Measurements from ENCODE around the gene PDHA1. TPM values are rescaled to one million over a fixed set of nuclear protein-coding genes. Genes with fewer than 3 reads are reported as not detected.

PDHA1 gene
- total RNA-seq, 4 donors from 2014 or later: 74.2 to 186 (median 117) TPM

GRCh38 chrX:19347916-19348315 lies 4.2 kb downstream of the PDHA1 start:
- WGBS, 2 donors (ENCODE audit: low coverage in 1 of 2): 66 to 74% methylated on average over 3 of the region's 3 CpGs
- ATAC-seq: no peak

DNA sequence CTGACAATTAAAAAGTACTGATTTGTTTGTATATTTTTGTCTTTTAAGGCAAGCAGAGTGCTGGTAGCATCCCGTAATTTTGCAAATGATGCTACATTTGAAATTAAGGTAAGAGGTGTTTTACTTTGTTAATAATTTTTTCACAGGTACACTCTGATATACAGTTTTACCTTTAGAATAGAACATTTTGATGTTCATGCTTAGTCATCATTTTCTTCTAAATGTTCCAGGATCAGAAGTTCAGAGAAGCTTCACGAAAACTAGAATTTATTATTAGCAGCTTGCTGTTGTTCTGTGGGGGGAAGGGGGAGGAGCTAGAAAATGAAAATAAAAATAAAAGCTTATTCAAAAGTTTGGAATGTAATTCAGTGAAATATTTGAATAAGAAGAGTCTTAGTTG lies 5.5 kb downstream of the PDHA1 start:
- ATAC-seq: no peak
- Histone ChIP-seq H3K4me3 (no peak overlapping the region), H3K4me1 (peaks cover 0 to 34% (median 5%) of the 10 kb centered on the region in 3 donors), H3K36me3 (peaks cover 0 to 50% of the 10 kb centered on the region in 2 donors), H3K9me3 (no peaks in the 10 kb centered on the region), H3K27me3 (no peaks in the 10 kb centered on the region), H3K27ac (no peak overlapping the region)
- TF ChIP-seq POLR2A (IDR thresholded peaks at IDR 0.05) (no peak), POLR2AphosphoS5 (IDR thresholded peaks at IDR 0.05) (no peak), EP300 (IDR thresholded peaks at IDR 0.05) (no peak), CTCF (IDR thresholded peaks at IDR 0.05) (no peak)
- WGBS, 2 donors (ENCODE audit: low coverage in 1 of 2): 71 to 79% methylated on average over 2 of the region's 2 CpGs

More at GRCh38 chrX:19347916-19348315, 4.2 kb downstream of the PDHA1 start:
- peaks cover 0 to 38% (median 5%) of the 10 kb centered on the region in 3 donors for H3K4me1 ChIP-seq
- TF ChIP-seq POLR2A (IDR thresholded peaks at IDR 0.05) (no peak), CTCF (IDR thresholded peaks at IDR 0.05) (no peak), POLR2AphosphoS5 (IDR thresholded peaks at IDR 0.05) (no peak), EP300 (IDR thresholded peaks at IDR 0.05) (no peak)
- H3K9me3 ChIP-seq: no peaks in the 10 kb centered on the region
- H3K4me3 ChIP-seq: no peak overlapping the region
- H3K36me3 ChIP-seq: peaks cover 0 to 37% of the 10 kb centered on the region in 2 donors
- no peak overlapping the region for H3K27ac ChIP-seq
- H3K27me3 ChIP-seq: no peaks in the 10 kb centered on the region

GRCh38 chrX:19350941-19351384 lies 7.2 kb downstream of the PDHA1 start:
- WGBS, 2 donors (ENCODE audit: low coverage in 1 of 2): 66 to 68% methylated on average over 7 to 8 of the region's 8 CpGs
- TF ChIP-seq POLR2AphosphoS5 (IDR thresholded peaks at IDR 0.05) (no peak), POLR2A (IDR thresholded peaks at IDR 0.05) (no peak), CTCF (IDR thresholded peaks at IDR 0.05) (no peak), EP300 (IDR thresholded peaks at IDR 0.05) (no peak)
- H3K9me3 ChIP-seq: no peaks in the 10 kb centered on the region
- H3K36me3 ChIP-seq: peaks cover 0 to 67% of the 10 kb centered on the region in 2 donors
- ATAC-seq: no peak
- no peak overlapping the region for H3K4me3 ChIP-seq
- H3K27ac ChIP-seq: no peak overlapping the region
- H3K27me3 ChIP-seq: no peaks in the 10 kb centered on the region
- peaks cover 0 to 20% (median 0%) of the 10 kb centered on the region in 3 donors for H3K4me1 ChIP-seq

- no peak overlapping the region for H3K27ac ChIP-seq
- H3K4me1 ChIP-seq: no peaks in the 10 kb centered on the region
- WGBS, 2 donors (ENCODE audit: low coverage in 1 of 2): 91 to 94% methylated on average over 4 to 6 of the region's 6 CpGs
- TF ChIP-seq CTCF (IDR thresholded peaks at IDR 0.05): no peak
- TF ChIP-seq EP300 (IDR thresholded peaks at IDR 0.05): no peak
- no peak for TF ChIP-seq POLR2AphosphoS5 (IDR thresholded peaks at IDR 0.05)
- TF ChIP-seq POLR2A (IDR thresholded peaks at IDR 0.05): no peak
- no peak overlapping the region for H3K4me3 ChIP-seq
- ATAC-seq: no peak
- peaks cover 0 to 100% of the 10 kb centered on the region in 2 donors for H3K36me3 ChIP-seq
- no peaks in the 10 kb centered on the region for H3K27me3 ChIP-seq
- H3K9me3 ChIP-seq: no peaks in the 10 kb centered on the region
These were observed 10.9 kb downstream of the PDHA1 start for GRCh38 chrX:19354625-19355024.

GRCh38 chrX:19358521-19358920 lies 14.8 kb downstream of the PDHA1 start:
- peaks cover 0 to 94% of the 10 kb centered on the region in 2 donors for H3K36me3 ChIP-seq
- 66% methylated on average over 4 of the region's 7 CpGs; no CpG with 5 or more reads in 1 of the 2 donors for WGBS, 2 donors (ENCODE audit: low coverage in 1 of 2)
- no peak for TF ChIP-seq CTCF (IDR thresholded peaks at IDR 0.05)
- no peak for TF ChIP-seq POLR2A (IDR thresholded peaks at IDR 0.05)
- no peak for TF ChIP-seq EP300 (IDR thresholded peaks at IDR 0.05)
- no peak for TF ChIP-seq POLR2AphosphoS5 (IDR thresholded peaks at IDR 0.05)

More at GRCh38 chrX:19358521-19358920, 14.8 kb downstream of the PDHA1 start:
- no peak for ATAC-seq
- no peaks in the 10 kb centered on the region for H3K4me1 ChIP-seq
- no peak overlapping the region for H3K27ac ChIP-seq
- no peaks in the 10 kb centered on the region for H3K27me3 ChIP-seq
- H3K9me3 ChIP-seq: no peaks in the 10 kb centered on the region
- H3K4me3 ChIP-seq: no peak overlapping the region
